ENCODE data around the gene CASP10. TPM values are rescaled to one million over a fixed set of nuclear protein-coding genes. Genes with fewer than 3 reads are reported as not detected.

CASP10 gene
- total and polyA plus RNA-seq, 11 donors: 2.8 to 24.0 (median 5.4) TPM

DNA sequence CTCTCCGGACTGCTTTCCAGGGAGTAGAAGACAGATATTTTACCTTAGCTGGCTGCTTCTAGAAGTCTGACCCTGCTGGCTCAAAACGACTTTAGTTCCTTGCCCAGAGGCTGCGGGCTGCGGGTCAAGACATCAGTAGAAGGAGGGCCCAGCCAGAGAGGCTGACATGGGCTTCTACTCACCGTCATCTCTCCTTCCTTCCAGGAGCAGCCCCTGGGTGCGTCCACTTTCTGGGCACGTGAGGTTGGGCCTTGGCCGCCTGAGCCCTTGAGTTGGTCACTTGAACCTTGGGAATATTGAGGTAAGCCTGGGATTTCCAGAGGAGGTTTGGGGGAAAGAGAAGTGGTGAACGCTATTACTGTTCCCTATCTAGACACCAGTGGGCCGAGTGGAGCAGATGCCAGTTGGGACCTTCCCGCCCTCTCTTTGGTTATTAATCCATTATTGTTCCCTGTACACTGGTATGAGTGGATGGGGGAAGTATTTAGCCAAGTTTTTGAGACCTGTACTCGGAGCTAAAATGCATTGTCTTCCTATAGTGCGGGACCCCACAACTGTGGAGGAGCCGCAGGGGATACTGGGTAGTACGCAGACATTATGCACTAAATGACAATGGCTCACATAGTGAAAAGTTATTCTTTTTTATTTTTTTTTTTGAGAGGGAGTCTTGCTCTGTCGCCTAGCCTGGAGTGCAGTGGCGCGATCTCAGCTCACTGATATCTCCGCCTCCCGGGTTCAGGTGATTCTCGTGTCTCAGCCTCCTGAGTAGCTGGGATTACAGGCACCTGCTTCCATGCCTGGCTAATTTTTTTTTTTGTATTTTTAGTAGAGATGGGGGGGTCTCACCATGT is 51.1 kb downstream of the CASP10 start:
- WGBS, 4 donors: 79 to 89% (median 81%) methylated on average over 21 of the region's 21 CpGs
- Histone ChIP-seq H3K27me3 (no peaks in the 10 kb centered on the region), H3K36me3 (no peaks in the 10 kb centered on the region), H3K9me3 (no peaks in the 10 kb centered on the region), H3K4me3 (peak overlapping the region in 11 of 12 donors; percentile 13 to 64 (median 33)), H3K27ac (peak overlapping the region in 8 of 12 donors; percentile 19 to 74 (median 54)), H3K4me1 (peaks cover 0 to 66% (median 16%) of the 10 kb centered on the region in 12 donors)
- intact Hi-C loops (cut with DNase I): loop anchor here in 9 of 10 donors (2.0 to 10.0 kb wide), 13 partner anchors 43 to 391 kb away; partner anchors contain the start of genes CFLAR (in 3 of the 9), CASP10 (in 2 of the 9), ORC2 (in 2 of the 9) and STRADB (in 1 of the 9)
- ATAC-seq (peak in 1 of 4 donors; percentile 13), DNase-seq (no peak)
- TF ChIP-seq, protein P1, sequence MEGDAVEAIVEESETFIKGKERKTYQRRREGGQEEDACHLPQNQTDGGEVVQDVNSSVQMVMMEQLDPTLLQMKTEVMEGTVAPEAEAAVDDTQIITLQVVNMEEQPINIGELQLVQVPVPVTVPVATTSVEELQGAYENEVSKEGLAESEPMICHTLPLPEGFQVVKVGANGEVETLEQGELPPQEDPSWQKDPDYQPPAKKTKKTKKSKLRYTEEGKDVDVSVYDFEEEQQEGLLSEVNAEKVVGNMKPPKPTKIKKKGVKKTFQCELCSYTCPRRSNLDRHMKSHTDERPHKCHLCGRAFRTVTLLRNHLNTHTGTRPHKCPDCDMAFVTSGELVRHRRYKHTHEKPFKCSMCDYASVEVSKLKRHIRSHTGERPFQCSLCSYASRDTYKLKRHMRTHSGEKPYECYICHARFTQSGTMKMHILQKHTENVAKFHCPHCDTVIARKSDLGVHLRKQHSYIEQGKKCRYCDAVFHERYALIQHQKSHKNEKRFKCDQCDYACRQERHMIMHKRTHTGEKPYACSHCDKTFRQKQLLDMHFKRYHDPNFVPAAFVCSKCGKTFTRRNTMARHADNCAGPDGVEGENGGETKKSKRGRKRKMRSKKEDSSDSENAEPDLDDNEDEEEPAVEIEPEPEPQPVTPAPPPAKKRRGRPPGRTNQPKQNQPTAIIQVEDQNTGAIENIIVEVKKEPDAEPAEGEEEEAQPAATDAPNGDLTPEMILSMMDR (IDR thresholded peaks at IDR 0.05): no peak
- TF ChIP-seq POLR2A (IDR thresholded peaks at IDR 0.05): no peak

- no peak for ATAC-seq
- Histone ChIP-seq H3K9me3 (no peaks in the 10 kb centered on the region), H3K27ac (no peak overlapping the region), H3K4me1 (peaks cover 0 to 68% (median 18%) of the 10 kb centered on the region in 12 donors), H3K36me3 (no peaks in the 10 kb centered on the region), H3K27me3 (no peaks in the 10 kb centered on the region), H3K4me3 (peak overlapping the region in 2 of 12 donors; percentile 50 to 64)
- WGBS, 4 donors: 76 to 83% (median 82%) methylated on average over 3 of the region's 3 CpGs
- intact Hi-C loops (cut with DNase I): loop anchor here in 9 of 10 donors (5.0 to 10.0 kb wide), 9 partner anchors 52 to 390 kb away; partner anchors contain the start of genes CFLAR (in 3 of the 9), CASP10 (in 1 of the 9), ORC2 (in 1 of the 9) and STRADB (in 1 of the 9)
- no peak for DNase-seq
- TF ChIP-seq POLR2A (IDR thresholded peaks at IDR 0.05): no peak
- TF ChIP-seq, protein P1 (IDR thresholded peaks at IDR 0.05): no peak
Observed at GRCh38 chr2:201234663-201235135, 51.8 kb downstream of the CASP10 start.

GRCh38 chr2:201235860-201236811 is 53.2 kb downstream of the CASP10 start:
- 36 to 45% (median 42%) methylated on average over 14 of the region's 14 CpGs for WGBS, 4 donors
- H3K4me3 ChIP-seq: peak overlapping the region in 6 of 12 donors; percentile 1 to 64 (median 21)
- no peaks in the 10 kb centered on the region for H3K9me3 ChIP-seq
- ATAC-seq: peak; percentile 35 to 56 (median 41)
- DNase-seq: peak in 4 of 5 donors; percentile 50 to 67 (median 60)
- H3K27me3 ChIP-seq: no peaks in the 10 kb centered on the region
- TF ChIP-seq POLR2A (IDR thresholded peaks at IDR 0.05): no peak
- TF ChIP-seq, protein P1 (IDR thresholded peaks at IDR 0.05): peak; percentile 54 to 77 (median 71)
- no peaks in the 10 kb centered on the region for H3K36me3 ChIP-seq
- intact Hi-C loops (cut with DNase I): loop anchor here (1.0 to 10.0 kb wide), 10 partner anchors 121 to 389 kb away; partner anchors contain the start of genes CFLAR (in 2 of the 10), STRADB (in 1 of the 10) and TRAK2 (in 1 of the 10)
- H3K4me1 ChIP-seq: peaks cover 0 to 78% (median 18%) of the 10 kb centered on the region in 12 donors
- peak overlapping the region in 1 of 12 donors; percentile 56 for H3K27ac ChIP-seq
